ENCODE data around the gene GOLT1A.

The GOLT1A gene

DNA sequence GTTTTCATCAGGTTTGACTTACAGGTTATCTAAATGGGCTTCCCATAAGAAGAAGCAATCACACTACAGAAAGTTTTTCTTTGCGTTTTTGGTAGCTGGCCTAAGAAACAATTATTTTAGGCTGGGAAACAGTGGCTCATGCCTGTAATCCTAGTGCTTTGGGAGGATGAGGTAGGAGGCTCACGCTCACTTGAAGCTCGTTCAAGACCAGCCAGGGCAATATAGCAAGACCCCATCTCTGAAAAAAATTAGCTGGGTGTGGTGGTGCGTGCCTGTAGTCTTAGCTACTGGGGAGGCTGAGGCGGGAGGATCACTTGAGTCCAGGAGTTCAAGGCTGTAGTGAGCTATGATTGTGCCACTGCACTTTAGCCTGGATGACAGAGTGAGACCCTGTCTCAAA is 46.1 kb downstream of the GOLT1A start:
- H3K27ac ChIP-seq = no peak overlapping the region
- no peak for TF ChIP-seq ZFX (IDR thresholded peaks at IDR 0.05; ENCODE audit: borderline replicate concordance)
- TF ChIP-seq, protein P1, sequence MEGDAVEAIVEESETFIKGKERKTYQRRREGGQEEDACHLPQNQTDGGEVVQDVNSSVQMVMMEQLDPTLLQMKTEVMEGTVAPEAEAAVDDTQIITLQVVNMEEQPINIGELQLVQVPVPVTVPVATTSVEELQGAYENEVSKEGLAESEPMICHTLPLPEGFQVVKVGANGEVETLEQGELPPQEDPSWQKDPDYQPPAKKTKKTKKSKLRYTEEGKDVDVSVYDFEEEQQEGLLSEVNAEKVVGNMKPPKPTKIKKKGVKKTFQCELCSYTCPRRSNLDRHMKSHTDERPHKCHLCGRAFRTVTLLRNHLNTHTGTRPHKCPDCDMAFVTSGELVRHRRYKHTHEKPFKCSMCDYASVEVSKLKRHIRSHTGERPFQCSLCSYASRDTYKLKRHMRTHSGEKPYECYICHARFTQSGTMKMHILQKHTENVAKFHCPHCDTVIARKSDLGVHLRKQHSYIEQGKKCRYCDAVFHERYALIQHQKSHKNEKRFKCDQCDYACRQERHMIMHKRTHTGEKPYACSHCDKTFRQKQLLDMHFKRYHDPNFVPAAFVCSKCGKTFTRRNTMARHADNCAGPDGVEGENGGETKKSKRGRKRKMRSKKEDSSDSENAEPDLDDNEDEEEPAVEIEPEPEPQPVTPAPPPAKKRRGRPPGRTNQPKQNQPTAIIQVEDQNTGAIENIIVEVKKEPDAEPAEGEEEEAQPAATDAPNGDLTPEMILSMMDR (IDR thresholded peaks at IDR 0.05) = no peak

DNA sequence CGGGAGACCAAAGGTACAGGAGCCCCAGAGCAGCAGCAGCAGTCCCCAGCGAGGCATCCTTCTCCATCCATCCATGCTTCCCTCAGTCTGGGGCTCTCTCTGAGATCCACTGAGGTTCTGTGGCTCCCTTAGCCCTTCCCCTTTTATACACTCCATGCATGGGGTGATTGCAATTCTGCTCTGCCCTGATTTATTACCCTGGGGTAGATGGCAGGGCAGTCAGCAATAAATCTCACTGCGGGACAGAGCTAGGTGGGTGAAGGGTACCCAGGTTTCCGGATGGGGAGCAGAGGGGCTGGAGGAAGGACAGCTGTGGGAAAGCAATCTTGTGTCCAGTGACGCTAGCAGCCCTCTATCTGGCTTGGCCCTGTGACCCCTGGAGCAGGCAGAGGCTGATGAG is 47.6 kb downstream of the GOLT1A start, which contains the start of gene REN:
TSS of gene REN (minus strand) at position 119 of the 400 bp plus-strand sequence. CDS start at position 75, 44 bp downstream.
- TF ChIP-seq, protein P1 (IDR thresholded peaks at IDR 0.05) = no peak
- H3K27ac ChIP-seq = no peak within 1 kb of the TSS

DNA sequence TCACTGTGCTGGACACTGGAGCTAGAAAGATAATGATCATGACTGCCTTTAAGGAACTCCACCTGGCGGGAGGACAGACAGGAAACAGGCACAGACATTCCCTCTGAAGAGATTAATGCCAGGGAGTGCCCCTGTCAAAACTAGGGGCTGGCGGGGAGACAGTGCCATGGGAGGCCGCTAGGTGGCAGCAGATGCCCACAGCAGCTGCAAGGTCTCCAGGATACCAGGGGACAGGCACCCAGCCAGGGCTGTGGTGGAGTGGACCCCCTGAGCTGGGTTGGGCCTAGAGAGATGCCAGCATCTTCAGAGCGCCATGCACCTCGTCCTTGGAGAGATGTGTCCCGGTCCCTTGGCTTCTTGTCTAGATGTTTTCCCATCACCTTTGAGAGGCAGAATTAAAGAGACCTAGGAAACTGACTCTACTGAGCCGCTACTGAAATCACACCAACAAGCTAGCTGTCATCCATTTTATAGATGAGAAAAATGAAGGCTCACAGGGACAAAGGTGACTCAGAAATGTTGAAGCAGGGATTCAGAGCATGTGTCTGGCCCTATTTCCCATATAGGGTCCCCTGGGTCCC is 51.2 kb downstream of the GOLT1A start:
- no peak overlapping the region for H3K27ac ChIP-seq
- TF ChIP-seq, protein P1 (IDR thresholded peaks at IDR 0.05) = peak; percentile 100
- TF ChIP-seq ZFX (IDR thresholded peaks at IDR 0.05; ENCODE audit: borderline replicate concordance) = no peak

DNA sequence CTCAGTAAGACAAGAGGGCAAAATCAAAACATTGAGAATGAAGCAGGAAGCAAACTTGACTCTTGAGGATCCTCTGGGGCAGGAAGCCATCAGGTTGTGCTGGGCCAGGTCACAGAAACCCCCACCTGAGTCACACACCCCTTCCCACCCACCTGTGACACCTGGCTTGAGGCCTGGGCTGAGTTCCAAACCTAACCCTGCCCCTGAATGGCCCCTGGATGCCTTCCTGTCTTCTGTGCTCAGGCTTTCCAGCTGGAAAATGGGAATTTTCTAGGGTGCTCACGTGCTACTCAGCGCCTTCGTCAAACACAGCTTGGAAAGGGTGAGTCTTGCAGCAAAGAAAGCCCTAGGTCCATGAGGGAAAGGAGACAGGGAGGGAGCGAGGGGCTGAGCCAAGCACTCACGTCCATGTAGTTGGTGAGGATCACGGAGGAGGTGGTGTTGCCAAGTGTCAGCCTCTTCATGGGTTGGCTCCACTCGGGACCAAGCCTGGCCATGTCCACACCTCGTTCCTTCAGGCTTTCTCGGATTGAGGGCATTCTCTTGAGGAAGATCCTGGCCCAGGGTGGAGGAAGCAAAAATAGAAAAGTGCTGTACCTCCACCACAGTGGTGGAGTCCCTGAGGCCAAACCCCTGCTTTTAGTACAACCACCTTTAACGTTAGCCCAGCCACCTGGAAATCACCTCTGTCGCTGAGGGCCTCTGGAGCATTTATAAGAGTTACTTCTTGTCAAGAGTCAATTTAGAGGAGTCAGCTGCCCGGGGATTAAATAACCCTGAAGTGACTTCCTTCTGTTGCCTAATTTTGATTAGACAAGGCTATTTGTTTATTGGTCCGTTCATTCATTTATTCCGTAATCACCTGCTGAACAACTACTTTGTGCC is 51.9 kb downstream of the GOLT1A start:
- no peak overlapping the region for H3K27ac ChIP-seq
- TF ChIP-seq ZFX (IDR thresholded peaks at IDR 0.05; ENCODE audit: borderline replicate concordance) = no peak
- TF ChIP-seq, protein P1 (IDR thresholded peaks at IDR 0.05) = no peak

DNA sequence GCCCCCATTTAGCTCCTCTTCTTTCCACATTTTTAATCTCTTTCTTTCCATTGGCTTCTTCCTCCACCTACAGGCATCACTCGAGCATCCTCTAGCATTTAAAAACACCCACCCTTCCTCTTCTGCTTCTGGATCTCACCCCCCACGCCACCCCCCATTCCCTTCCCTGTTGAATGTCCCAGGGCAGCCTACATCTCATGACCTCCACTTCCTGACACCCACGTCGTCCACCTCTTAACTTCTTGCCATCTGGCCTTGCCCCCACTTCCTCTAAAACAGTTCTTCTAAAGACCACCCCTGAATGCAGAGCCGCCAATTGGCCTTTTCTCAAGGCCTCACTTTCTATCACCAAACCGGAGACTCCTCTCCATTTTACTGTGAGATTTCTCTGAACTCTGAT is 55.8 kb downstream of the GOLT1A start:
- TF ChIP-seq, protein P1 (IDR thresholded peaks at IDR 0.05) = no peak
- no peak for TF ChIP-seq ZFX (IDR thresholded peaks at IDR 0.05; ENCODE audit: borderline replicate concordance)
- H3K27ac ChIP-seq = no peak overlapping the region

DNA sequence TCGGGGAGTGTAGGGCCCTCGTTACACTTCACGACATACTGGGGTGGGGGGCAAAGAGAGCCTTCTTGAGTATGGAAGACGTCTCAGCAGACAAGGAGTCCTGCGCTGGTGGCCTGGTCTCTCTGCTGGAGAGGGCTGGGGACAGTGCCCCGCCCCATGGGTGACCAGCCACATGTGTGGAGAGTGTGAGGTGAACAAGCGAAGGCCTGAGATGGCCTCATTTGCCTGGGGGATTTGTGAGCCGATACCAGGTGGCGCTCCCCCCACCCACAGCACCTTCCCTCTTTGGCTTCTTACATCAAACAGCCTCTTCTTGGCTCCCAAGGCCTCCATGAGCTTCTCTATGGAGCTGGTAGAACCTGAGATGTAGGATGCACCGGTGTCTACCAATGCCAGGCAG is 57.9 kb downstream of the GOLT1A start:
- TF ChIP-seq ZFX (IDR thresholded peaks at IDR 0.05; ENCODE audit: borderline replicate concordance) = no peak
- TF ChIP-seq, protein P1 (IDR thresholded peaks at IDR 0.05) = no peak
- no peak overlapping the region for H3K27ac ChIP-seq

All from 22Rv1 (cell line).